ENCODE results near the gene EXD3. TPM values are rescaled to one million over a fixed set of nuclear protein-coding genes. Genes with fewer than 3 reads are reported as not detected.
A peak's percentile ranks its signal among the peaks of the same experiment; 100 is the strongest.

The EXD3 gene
- total RNA-seq, 4 donors from 2014 or later: 8.3 to 22.3 (median 14.2) TPM

- Histone ChIP-seq H3K4me1 (peaks cover 67 to 92% (median 75%) of the 10 kb centered on the region in 4 donors), H3K36me3 (no peaks in the 10 kb centered on the region), H3K4me3 (peak overlapping the region in 3 of 4 donors; percentile 53 to 59 (median 57)), H3K9me3 (no peaks in the 10 kb centered on the region), H3K27me3 (peaks cover 0 to 93% (median 33%) of the 10 kb centered on the region in 4 donors), H3K27ac (replicated peaks in 1 of 4) (peak overlapping the region; percentile 61 to 81 (median 76))
- 64% methylated on average over 11 of the region's 23 CpGs for WGBS
- intact Hi-C loops (cut with DNase I): no loop called here
- DNase-seq (ENCODE audit: extremely low spot score): no peak
- TF ChIP-seq POLR2A (IDR thresholded peaks at IDR 0.05; ENCODE audit: low read depth): no peak
- TF ChIP-seq CTCF (IDR thresholded peaks at IDR 0.05): no peak
- TF ChIP-seq EP300 (IDR thresholded peaks at IDR 0.05): no peak
These were observed 119.6 kb downstream of the EXD3 start for GRCh38 chr9:137303151-137303892.

GRCh38 chr9:137302449-137303150 is 120.4 kb downstream of the EXD3 start:
- peaks cover 73 to 93% (median 77%) of the 10 kb centered on the region in 4 donors for H3K4me1 ChIP-seq
- no peaks in the 10 kb centered on the region for H3K36me3 ChIP-seq
- H3K9me3 ChIP-seq: no peaks in the 10 kb centered on the region
- peak overlapping the region; percentile 61 to 81 (median 76) for H3K27ac ChIP-seq (replicated peaks in 1 of 4)
- no peak for DNase-seq (ENCODE audit: extremely low spot score)
- peak; percentile 16 to 59 (median 31) for TF ChIP-seq CTCF (IDR thresholded peaks at IDR 0.05)
- TF ChIP-seq POLR2A (IDR thresholded peaks at IDR 0.05; ENCODE audit: low read depth): no peak
- no peak for TF ChIP-seq EP300 (IDR thresholded peaks at IDR 0.05)
- peak overlapping the region; percentile 53 to 59 (median 56) for H3K4me3 ChIP-seq
- no CpG with 5 or more reads among the region's 78 CpGs for WGBS
- peaks cover 4 to 93% (median 34%) of the 10 kb centered on the region in 4 donors for H3K27me3 ChIP-seq
- intact Hi-C loops (cut with DNase I): no loop called here

GRCh38 chr9:137302118-137302448 is 120.9 kb downstream of the EXD3 start, which contains the start of gene NRARP:
Gene NRARP, minus strand, starts transcription at chr9:137302271. Its CDS starts 343 bp downstream, at chr9:137301928.
- Histone ChIP-seq H3K4me1 (peaks cover 72 to 93% (median 75%) of the 10 kb centered on the region in 4 donors), H3K36me3 (no peaks in the 10 kb centered on the region), H3K9me3 (no peaks in the 10 kb centered on the region), H3K4me3 (peak within 1 kb of the TSS; percentile 53 to 59 (median 57)), H3K27me3 (peaks cover 4 to 93% (median 38%) of the 10 kb centered on the region in 4 donors), H3K27ac (replicated peaks in 1 of 4) (peak within 1 kb of the TSS; percentile 70 to 81 (median 76))
- under 1% methylated on average over 22 of the region's 60 CpGs for WGBS
- intact Hi-C loops (cut with DNase I): no loop called here
- TF ChIP-seq CTCF (IDR thresholded peaks at IDR 0.05) (peak in 1 of 3 experiments; percentile 43), EP300 (IDR thresholded peaks at IDR 0.05) (no peak), POLR2AphosphoS5 (IDR thresholded peaks at IDR 0.05) (peak; percentile 78 to 83), POLR2A (IDR thresholded peaks at IDR 0.05; ENCODE audit: low read depth) (no peak)
- no peak for DNase-seq (ENCODE audit: extremely low spot score)

GRCh38 chr9:137301081-137301947 is 121.6 kb downstream of the EXD3 start:
- H3K27me3 ChIP-seq: peaks cover 4 to 93% (median 41%) of the 10 kb centered on the region in 4 donors

More at GRCh38 chr9:137301081-137301947, 121.6 kb downstream of the EXD3 start:
- TF ChIP-seq CTCF (IDR thresholded peaks at IDR 0.05) (peak in 2 of 3 experiments; percentile 18), POLR2AphosphoS5 (IDR thresholded peaks at IDR 0.05) (no peak)
- Histone ChIP-seq H3K27ac (replicated peaks in 1 of 4) (peak overlapping the region; percentile 66 to 76 (median 73)), H3K9me3 (no peaks in the 10 kb centered on the region), H3K36me3 (no peaks in the 10 kb centered on the region), H3K4me3 (peak overlapping the region; percentile 50 to 59 (median 56)), H3K4me1 (peaks cover 68 to 93% (median 75%) of the 10 kb centered on the region in 4 donors)
- intact Hi-C loops (cut with DNase I): no loop called here
- DNase-seq (ENCODE audit: extremely low spot score): no peak
- WGBS: under 1% methylated on average over 20 of the region's 115 CpGs

All from esophagus muscularis mucosa (tissue), 4 donors.